GM06990 (cell line): ENCODE data around the gene TAS2R1.

ENCODE experiments used
- DNase-seq: peaks from one replicate; pipeline ENCODE4 v3.0.0-alpha.2; 2011; ENCODE audit not compliant: insufficient read length; ENCODE audit errors: extremely low read depth
- H3K27me3 ChIP-seq: replicated peaks from 2 replicates; pipeline ENCODE4 v1.6.0; 2011; ENCODE audit warnings: low read length; ENCODE audit not compliant: control insufficient read depth, insufficient read depth
- H3K36me3 ChIP-seq: 2 replicates; pipeline ENCODE4 v1.5.1; 2011; ENCODE audit warnings: low read length; ENCODE audit not compliant: control insufficient read depth, insufficient read depth
- H3K4me3 ChIP-seq: replicated peaks from 2 replicates; pipeline ENCODE4 v1.5.1; 2011; ENCODE audit warnings: low read depth, mild to moderate bottlenecking, control low read depth, low read length
- CTCF ChIP-seq: IDR thresholded peaks from 2 replicates; pipeline ENCODE4 v1.5.1; 2011; ENCODE audit warnings: low read length, control low read depth, mild to moderate bottlenecking, inconsistent platforms; ENCODE audit not compliant: insufficient read depth, poor library complexity, severe bottlenecking

Gene TAS2R1

GRCh38 chr5:9596824-9597223 is 33.3 kb downstream of the TAS2R1 start:
- TF ChIP-seq CTCF: no peak
- DNase-seq: no peak

GRCh38 chr5:9596171-9596780 is 33.9 kb downstream of the TAS2R1 start:
- no peak for DNase-seq
- H3K4me3 ChIP-seq: no peak overlapping the region

More at GRCh38 chr5:9596824-9597223, 33.3 kb downstream of the TAS2R1 start:
- Histone ChIP-seq H3K27me3 (no peaks in the 10 kb centered on the region; the same call in none of the 2 replicates), H3K4me3 (no peak overlapping the region), H3K36me3 (no peaks in the 10 kb centered on the region)

GRCh38 chr5:9594913-9595312 is 35.2 kb downstream of the TAS2R1 start:
- Histone ChIP-seq H3K27me3 (no peaks in the 10 kb centered on the region; the same call in none of the 2 replicates), H3K4me3 (no peak overlapping the region), H3K36me3 (no peaks in the 10 kb centered on the region)
- DNase-seq: no peak
- TF ChIP-seq CTCF: no peak

More at GRCh38 chr5:9596171-9596780, 33.9 kb downstream of the TAS2R1 start:
- TF ChIP-seq CTCF: no peak
- no peaks in the 10 kb centered on the region; the same call in none of the 2 replicates for H3K27me3 ChIP-seq
- no peaks in the 10 kb centered on the region for H3K36me3 ChIP-seq

- TF ChIP-seq CTCF: no peak
- Histone ChIP-seq H3K27me3 (no peaks in the 10 kb centered on the region), H3K4me3 (no peak overlapping the region), H3K36me3 (no peaks in the 10 kb centered on the region)
- no peak for DNase-seq
Observed at GRCh38 chr5:9589049-9589835, 40.9 kb downstream of the TAS2R1 start.

- no peak for TF ChIP-seq CTCF
- no peak for DNase-seq
- no peaks in the 10 kb centered on the region for H3K27me3 ChIP-seq
Observed at GRCh38 chr5:9588254-9588653, 41.9 kb downstream of the TAS2R1 start.

More at GRCh38 chr5:9588254-9588653, 41.9 kb downstream of the TAS2R1 start:
- no peaks in the 10 kb centered on the region for H3K36me3 ChIP-seq
- H3K4me3 ChIP-seq: no peak overlapping the region
